ENCODE results near the gene TAP2.

TAP2 gene

DNA sequence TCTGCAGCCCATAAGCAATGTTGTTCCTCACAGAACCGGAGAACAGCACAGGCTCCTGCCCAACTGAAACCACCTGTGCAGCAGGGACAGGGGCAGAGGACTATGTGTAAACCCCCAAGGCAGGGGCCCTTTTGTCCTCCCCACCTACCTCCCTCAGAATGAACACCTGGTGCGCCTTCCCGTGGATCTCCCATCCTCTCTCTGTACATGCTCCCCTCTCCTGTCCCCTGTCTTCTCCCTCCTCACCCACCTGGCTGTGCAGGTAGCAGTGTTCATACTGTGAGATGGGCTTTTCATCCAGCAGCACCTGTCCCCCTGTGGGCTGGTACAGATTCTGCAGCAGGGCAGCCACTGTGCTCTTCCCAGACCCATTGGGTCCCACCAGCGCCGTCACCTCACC is 8.5 kb downstream of the TAP2 start:
- no peaks in the 10 kb centered on the region for H4K20me1 ChIP-seq (ENCODE audit: insufficient read depth, low read length)
- no peaks in the 10 kb centered on the region for H3K4me1 ChIP-seq (ENCODE audit: insufficient read depth, low read length, severe bottlenecking)
- H3K9me2 ChIP-seq (ENCODE audit: low read depth, low read length): no peaks in the 10 kb centered on the region
- TF ChIP-seq, protein P1, sequence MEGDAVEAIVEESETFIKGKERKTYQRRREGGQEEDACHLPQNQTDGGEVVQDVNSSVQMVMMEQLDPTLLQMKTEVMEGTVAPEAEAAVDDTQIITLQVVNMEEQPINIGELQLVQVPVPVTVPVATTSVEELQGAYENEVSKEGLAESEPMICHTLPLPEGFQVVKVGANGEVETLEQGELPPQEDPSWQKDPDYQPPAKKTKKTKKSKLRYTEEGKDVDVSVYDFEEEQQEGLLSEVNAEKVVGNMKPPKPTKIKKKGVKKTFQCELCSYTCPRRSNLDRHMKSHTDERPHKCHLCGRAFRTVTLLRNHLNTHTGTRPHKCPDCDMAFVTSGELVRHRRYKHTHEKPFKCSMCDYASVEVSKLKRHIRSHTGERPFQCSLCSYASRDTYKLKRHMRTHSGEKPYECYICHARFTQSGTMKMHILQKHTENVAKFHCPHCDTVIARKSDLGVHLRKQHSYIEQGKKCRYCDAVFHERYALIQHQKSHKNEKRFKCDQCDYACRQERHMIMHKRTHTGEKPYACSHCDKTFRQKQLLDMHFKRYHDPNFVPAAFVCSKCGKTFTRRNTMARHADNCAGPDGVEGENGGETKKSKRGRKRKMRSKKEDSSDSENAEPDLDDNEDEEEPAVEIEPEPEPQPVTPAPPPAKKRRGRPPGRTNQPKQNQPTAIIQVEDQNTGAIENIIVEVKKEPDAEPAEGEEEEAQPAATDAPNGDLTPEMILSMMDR (IDR thresholded peaks at IDR 0.05; ENCODE audit: low read length): no peak
- TF ChIP-seq EZH2 (IDR thresholded peaks at IDR 0.05; ENCODE audit: borderline replicate concordance, low read length): no peak
- H3K79me2 ChIP-seq (ENCODE audit: insufficient read depth, low read length): no peaks in the 10 kb centered on the region
- H3K27me3 ChIP-seq (ENCODE audit: insufficient read depth, low read length): no peaks in the 10 kb centered on the region
- H3K4me2 ChIP-seq (ENCODE audit: low read length): no peak overlapping the region
- no peaks in the 10 kb centered on the region for H3K9me3 ChIP-seq (ENCODE audit: low read length)
- no peak overlapping the region for H2AFZ ChIP-seq (ENCODE audit: low read length)
- peaks cover 80% of the 10 kb centered on the region for H3K36me3 ChIP-seq (ENCODE audit: insufficient read depth, low read length)
- H3K9ac ChIP-seq (ENCODE audit: low read length): no peak overlapping the region
- H3K4me3 ChIP-seq (ENCODE audit: low read depth, low read length, poor library complexity, severe bottlenecking): no peak overlapping the region
- no peak overlapping the region for H3K27ac ChIP-seq (ENCODE audit: low read depth, low read length, poor library complexity, severe bottlenecking)
- no peaks in the 10 kb centered on the region for H3F3A ChIP-seq (ENCODE audit: insufficient read depth, low read length)

DNA sequence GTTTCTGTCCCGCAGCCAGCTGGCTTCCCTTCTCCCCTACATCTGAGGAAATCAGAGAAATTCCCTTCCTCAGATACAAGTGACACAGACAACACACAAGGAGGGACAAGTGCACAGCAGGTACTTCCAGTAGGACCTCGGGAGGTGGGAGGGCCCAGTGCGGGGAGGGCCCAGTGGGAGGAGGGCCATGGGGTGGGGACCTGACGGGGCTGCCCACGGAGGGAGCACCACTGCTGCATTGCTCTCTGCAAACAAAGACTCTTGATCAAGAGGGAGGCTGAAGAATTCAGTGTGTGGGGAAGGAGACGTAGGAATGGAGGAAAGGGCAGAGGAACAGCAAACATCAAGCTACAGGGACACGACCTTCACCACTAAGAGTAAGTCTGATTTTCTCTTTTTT is 9.0 kb downstream of the TAP2 start:
- Histone ChIP-seq H3K4me3 (ENCODE audit: low read depth, low read length, poor library complexity, severe bottlenecking) (no peak overlapping the region), H3K79me2 (ENCODE audit: insufficient read depth, low read length) (no peaks in the 10 kb centered on the region), H3K4me1 (ENCODE audit: insufficient read depth, low read length, severe bottlenecking) (no peaks in the 10 kb centered on the region), H3F3A (ENCODE audit: insufficient read depth, low read length) (no peaks in the 10 kb centered on the region), H3K9me2 (ENCODE audit: low read depth, low read length) (no peaks in the 10 kb centered on the region), H3K36me3 (ENCODE audit: insufficient read depth, low read length) (peaks cover 75% of the 10 kb centered on the region), H3K27ac (ENCODE audit: low read depth, low read length, poor library complexity, severe bottlenecking) (no peak overlapping the region), H3K27me3 (ENCODE audit: insufficient read depth, low read length) (no peaks in the 10 kb centered on the region), H3K4me2 (ENCODE audit: low read length) (no peak overlapping the region), H2AFZ (ENCODE audit: low read length) (no peak overlapping the region), H4K20me1 (ENCODE audit: insufficient read depth, low read length) (no peaks in the 10 kb centered on the region), H3K9me3 (ENCODE audit: low read length) (no peaks in the 10 kb centered on the region), H3K9ac (ENCODE audit: low read length) (no peak overlapping the region)
- TF ChIP-seq, protein P1 (IDR thresholded peaks at IDR 0.05; ENCODE audit: low read length): no peak
- TF ChIP-seq EZH2 (IDR thresholded peaks at IDR 0.05; ENCODE audit: borderline replicate concordance, low read length): no peak

DNA sequence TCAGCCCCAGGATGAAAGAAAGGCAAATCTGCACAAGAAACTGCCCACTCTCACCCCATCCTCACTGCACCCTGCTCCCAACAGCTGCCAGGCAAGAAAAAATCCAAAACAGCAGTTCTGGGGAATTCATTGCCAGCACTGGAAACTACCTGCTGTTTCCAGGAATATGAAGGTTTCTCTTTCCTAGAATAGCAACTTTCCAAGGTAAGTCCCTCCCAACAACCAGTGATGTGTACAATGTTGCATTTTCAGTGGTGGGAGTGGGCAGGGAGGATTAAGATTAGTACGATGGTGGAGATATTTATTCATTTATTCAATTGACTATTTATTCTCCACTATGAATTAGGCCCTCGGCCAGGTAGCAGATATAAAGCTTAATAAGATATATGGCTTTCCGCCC is 11.5 kb downstream of the TAP2 start:
- H3K4me2 ChIP-seq (ENCODE audit: low read length): no peak overlapping the region
- H3K79me2 ChIP-seq (ENCODE audit: insufficient read depth, low read length): no peaks in the 10 kb centered on the region
- H3F3A ChIP-seq (ENCODE audit: insufficient read depth, low read length): no peaks in the 10 kb centered on the region
- H3K36me3 ChIP-seq (ENCODE audit: insufficient read depth, low read length): peaks cover 52% of the 10 kb centered on the region
- H4K20me1 ChIP-seq (ENCODE audit: insufficient read depth, low read length): no peaks in the 10 kb centered on the region
- no peak overlapping the region for H3K4me3 ChIP-seq (ENCODE audit: low read depth, low read length, poor library complexity, severe bottlenecking)
- H3K4me1 ChIP-seq (ENCODE audit: insufficient read depth, low read length, severe bottlenecking): no peaks in the 10 kb centered on the region
- no peak overlapping the region for H3K27ac ChIP-seq (ENCODE audit: low read depth, low read length, poor library complexity, severe bottlenecking)
- TF ChIP-seq, protein P1 (IDR thresholded peaks at IDR 0.05; ENCODE audit: low read length): no peak
- no peak for TF ChIP-seq EZH2 (IDR thresholded peaks at IDR 0.05; ENCODE audit: borderline replicate concordance, low read length)
- H3K9ac ChIP-seq (ENCODE audit: low read length): no peak overlapping the region
- H3K9me2 ChIP-seq (ENCODE audit: low read depth, low read length): no peaks in the 10 kb centered on the region
- H2AFZ ChIP-seq (ENCODE audit: low read length): no peak overlapping the region
- H3K9me3 ChIP-seq (ENCODE audit: low read length): no peaks in the 10 kb centered on the region
- H3K27me3 ChIP-seq (ENCODE audit: insufficient read depth, low read length): no peaks in the 10 kb centered on the region

Measured in OCI-LY1 (cell line).